ENCODE measurements around the gene DMD. TPM values are rescaled to one million over a fixed set of nuclear protein-coding genes. Genes with fewer than 3 reads are reported as not detected.

The DMD gene
- total and polyA plus RNA-seq, 7 donors = 2.5 to 260 (median 183) TPM

GRCh38 chrX:31130457-31131220 is 2080.7 kb downstream of the DMD start:
- 69 to 80% methylated on average over 6 of the region's 6 CpGs for WGBS, 2 donors
- Histone ChIP-seq H3K4me1 (no peaks in the 10 kb centered on the region), H3K27me3 (no peaks in the 10 kb centered on the region), H3K27ac (no peak overlapping the region), H3K36me3 (peaks cover 0 to 25% (median 5%) of the 10 kb centered on the region in 4 donors), H3K9me3 (no peaks in the 10 kb centered on the region), H3K4me3 (no peak overlapping the region)
- no peak for TF ChIP-seq POLR2A (IDR thresholded peaks at IDR 0.05)
- no peak for TF ChIP-seq CTCF (IDR thresholded peaks at IDR 0.05)
- no peak for TF ChIP-seq POLR2AphosphoS5 (IDR thresholded peaks at IDR 0.05)
- TF ChIP-seq EP300 (IDR thresholded peaks at IDR 0.05) = no peak
- intact Hi-C loops (cut with DNase I) = no loop called here
- DNase-seq = no peak

GRCh38 chrX:31128855-31129254 is 2082.5 kb downstream of the DMD start:
- intact Hi-C loops (cut with DNase I) = no loop called here
- Histone ChIP-seq H3K27ac (no peak overlapping the region), H3K4me1 (no peaks in the 10 kb centered on the region), H3K4me3 (no peak overlapping the region), H3K36me3 (peaks cover 0 to 23% (median 5%) of the 10 kb centered on the region in 4 donors), H3K9me3 (no peaks in the 10 kb centered on the region), H3K27me3 (no peaks in the 10 kb centered on the region)
- no peak for DNase-seq
- WGBS, 2 donors = 73 to 85% methylated on average over 4 of the region's 4 CpGs
- no peak for TF ChIP-seq CTCF (IDR thresholded peaks at IDR 0.05)
- no peak for TF ChIP-seq POLR2A (IDR thresholded peaks at IDR 0.05)
- no peak for TF ChIP-seq EP300 (IDR thresholded peaks at IDR 0.05)

GRCh38 chrX:31127716-31128115 is 2083.6 kb downstream of the DMD start:
- Histone ChIP-seq H3K36me3 (peaks cover 0 to 12% (median 2%) of the 10 kb centered on the region in 4 donors), H3K4me1 (no peaks in the 10 kb centered on the region), H3K27ac (no peak overlapping the region), H3K27me3 (no peaks in the 10 kb centered on the region), H3K4me3 (no peak overlapping the region), H3K9me3 (no peaks in the 10 kb centered on the region)
- 94 to 95% methylated on average over 3 of the region's 3 CpGs for WGBS, 2 donors
- intact Hi-C loops (cut with DNase I) = no loop called here
- TF ChIP-seq POLR2AphosphoS5 (IDR thresholded peaks at IDR 0.05) (no peak), POLR2A (IDR thresholded peaks at IDR 0.05) (no peak), CTCF (IDR thresholded peaks at IDR 0.05) (no peak)
- no peak for DNase-seq

GRCh38 chrX:31126205-31126604 is 2085.1 kb downstream of the DMD start:
- Histone ChIP-seq H3K4me3 (no peak overlapping the region), H3K27ac (peak overlapping the region in 2 of 4 donors; percentile 2 to 14), H3K9me3 (no peaks in the 10 kb centered on the region), H3K27me3 (no peaks in the 10 kb centered on the region), H3K36me3 (peaks cover 0 to 4% (median 0%) of the 10 kb centered on the region in 4 donors), H3K4me1 (no peaks in the 10 kb centered on the region)
- no peak for TF ChIP-seq POLR2A (IDR thresholded peaks at IDR 0.05)
- DNase-seq = no peak
- WGBS, 2 donors = 93 to 95% methylated on average over 7 of the region's 7 CpGs
- intact Hi-C loops (cut with DNase I) = no loop called here

GRCh38 chrX:31124536-31124935 is 2086.8 kb downstream of the DMD start:
- intact Hi-C loops (cut with DNase I) = no loop called here
- H3K27ac ChIP-seq = no peak overlapping the region
- WGBS, 2 donors = 84 to 88% methylated on average over 4 of the region's 4 CpGs

More at GRCh38 chrX:31124536-31124935, 2086.8 kb downstream of the DMD start:
- no peaks in the 10 kb centered on the region for H3K27me3 ChIP-seq
- DNase-seq = no peak
- H3K4me3 ChIP-seq = no peak overlapping the region
- H3K4me1 ChIP-seq = no peaks in the 10 kb centered on the region
- peaks cover 0 to 9% (median 0%) of the 10 kb centered on the region in 4 donors for H3K36me3 ChIP-seq
- no peaks in the 10 kb centered on the region for H3K9me3 ChIP-seq
- TF ChIP-seq POLR2AphosphoS5 (IDR thresholded peaks at IDR 0.05) = no peak
- no peak for TF ChIP-seq CTCF (IDR thresholded peaks at IDR 0.05)
- no peak for TF ChIP-seq EP300 (IDR thresholded peaks at IDR 0.05)
- TF ChIP-seq POLR2A (IDR thresholded peaks at IDR 0.05) = no peak

Data from sigmoid colon (tissue), 7 donors.